ENCODE data around the gene SNX9.
"Not testable (repeated sequence)": the region's sequence is repeated elsewhere in the genome, so short reads cannot be mapped to it uniquely, and the experiment has no call there.

The SNX9 gene

GRCh38 chr6:157912326-157912725 lies 89.3 kb downstream of the SNX9 start:
- FAIRE-seq = no peak
- peak; percentile 79 for DNase-seq (ENCODE audit: low spot score)

GRCh38 chr6:157921685-157922367 lies 98.8 kb downstream of the SNX9 start:
- FAIRE-seq (no peak), DNase-seq (ENCODE audit: low spot score) (no peak)

GRCh38 chr6:157925771-157926170 lies 102.7 kb downstream of the SNX9 start:
- FAIRE-seq (no peak), DNase-seq (ENCODE audit: low spot score) (no peak)

- DNase-seq (ENCODE audit: low spot score) = no peak
- no peak for FAIRE-seq
Observed at GRCh38 chr6:157927011-157927410, 104.0 kb downstream of the SNX9 start.

GRCh38 chr6:157928428-157928827 lies 105.4 kb downstream of the SNX9 start:
- no peak for DNase-seq (ENCODE audit: low spot score)
- no peak for FAIRE-seq

- FAIRE-seq (no peak), DNase-seq (ENCODE audit: low spot score) (no peak)
Observed at GRCh38 chr6:157929076-157929475, 106.0 kb downstream of the SNX9 start.

GRCh38 chr6:157929765-157930319 lies 106.8 kb downstream of the SNX9 start:
- DNase-seq (ENCODE audit: low spot score) = no peak
- FAIRE-seq = no peak

- no peak for DNase-seq (ENCODE audit: low spot score)
- FAIRE-seq = no peak
Observed at GRCh38 chr6:157935786-157936185, 112.7 kb downstream of the SNX9 start.

- no peak for FAIRE-seq
Observed at GRCh38 chr6:157937318-157937717, 114.3 kb downstream of the SNX9 start.

GRCh38 chr6:157937916-157938315 lies 114.9 kb downstream of the SNX9 start:
- no peak for DNase-seq (ENCODE audit: low spot score)
- FAIRE-seq = no peak

More at GRCh38 chr6:157937318-157937717, 114.3 kb downstream of the SNX9 start:
- no peak for DNase-seq (ENCODE audit: low spot score)

GRCh38 chr6:157940375-157941036 lies 117.5 kb downstream of the SNX9 start:
- not testable (repeated sequence) for DNase-seq (ENCODE audit: low spot score); FAIRE-seq

- FAIRE-seq = no peak
- no peak for DNase-seq (ENCODE audit: low spot score)
Observed at GRCh38 chr6:157941101-157941863, 118.2 kb downstream of the SNX9 start.

- FAIRE-seq (no peak), DNase-seq (ENCODE audit: low spot score) (no peak)
Observed at GRCh38 chr6:157942351-157942750, 119.3 kb downstream of the SNX9 start.

- DNase-seq (ENCODE audit: low spot score) (no peak), FAIRE-seq (no peak)
Observed at GRCh38 chr6:157943249-157943963, 120.4 kb downstream of the SNX9 start.

GRCh38 chr6:157943964-157944283 lies 120.9 kb downstream of the SNX9 start:
- FAIRE-seq = no peak
- no peak for DNase-seq (ENCODE audit: low spot score)

- no peak for DNase-seq (ENCODE audit: low spot score)
- no peak for FAIRE-seq
Observed at GRCh38 chr6:157944983-157945931, 122.2 kb downstream of the SNX9 start.

- FAIRE-seq (no peak), DNase-seq (ENCODE audit: low spot score) (no peak)
Observed at GRCh38 chr6:157946053-157946617, 123.1 kb downstream of the SNX9 start.

GRCh38 chr6:157946865-157947532 lies 124.0 kb downstream of the SNX9 start:
- FAIRE-seq = no peak
- no peak for DNase-seq (ENCODE audit: low spot score)

- DNase-seq (ENCODE audit: low spot score); FAIRE-seq: not testable (repeated sequence)
Observed at GRCh38 chr6:157950899-157951298, 127.9 kb downstream of the SNX9 start.
